ENCODE data around the gene GALNT1. TPM values are rescaled to one million over a fixed set of nuclear protein-coding genes. Genes with fewer than 3 reads are reported as not detected.

Gene GALNT1
- total RNA-seq, 4 donors from 2014 or later = 40.3 to 61.5 (median 47.7) TPM

DNA sequence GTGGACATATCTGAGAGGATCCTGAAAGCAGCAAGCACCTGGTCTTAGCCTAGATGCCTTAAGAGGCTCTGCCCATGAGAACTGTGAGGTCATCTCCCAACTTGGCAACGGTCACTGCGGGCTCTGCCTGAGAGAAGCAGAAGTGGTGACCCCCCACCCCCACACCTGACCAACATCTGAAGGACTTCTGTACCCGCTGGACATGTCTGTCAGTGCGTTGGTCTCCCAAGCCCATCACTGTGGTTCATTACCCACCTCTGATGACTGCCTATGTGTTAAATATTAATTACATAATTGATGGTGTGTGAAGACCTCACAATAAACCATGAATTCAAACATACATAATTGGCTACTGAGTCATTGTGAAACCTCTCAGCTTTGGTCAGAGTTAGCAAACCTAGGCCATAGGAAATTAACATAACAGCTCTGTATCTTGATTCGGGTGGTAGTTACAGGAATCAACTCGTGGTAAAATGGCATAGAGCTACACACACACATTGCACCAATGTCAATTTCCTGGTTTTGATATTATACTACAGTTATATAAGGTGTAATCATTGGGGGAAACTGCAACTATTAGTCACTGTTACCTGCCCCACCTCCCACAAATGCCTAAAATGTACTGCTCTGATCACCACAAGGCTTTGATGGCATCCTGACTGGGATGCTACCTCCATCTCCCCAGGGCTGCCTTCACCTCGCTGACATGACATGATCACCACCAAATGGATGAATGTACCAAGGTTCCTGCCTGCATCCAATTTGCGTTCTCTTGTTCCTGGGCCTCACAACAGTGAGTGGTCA, 4.3 kb upstream of the GALNT1 start:
- TF ChIP-seq, protein P1, sequence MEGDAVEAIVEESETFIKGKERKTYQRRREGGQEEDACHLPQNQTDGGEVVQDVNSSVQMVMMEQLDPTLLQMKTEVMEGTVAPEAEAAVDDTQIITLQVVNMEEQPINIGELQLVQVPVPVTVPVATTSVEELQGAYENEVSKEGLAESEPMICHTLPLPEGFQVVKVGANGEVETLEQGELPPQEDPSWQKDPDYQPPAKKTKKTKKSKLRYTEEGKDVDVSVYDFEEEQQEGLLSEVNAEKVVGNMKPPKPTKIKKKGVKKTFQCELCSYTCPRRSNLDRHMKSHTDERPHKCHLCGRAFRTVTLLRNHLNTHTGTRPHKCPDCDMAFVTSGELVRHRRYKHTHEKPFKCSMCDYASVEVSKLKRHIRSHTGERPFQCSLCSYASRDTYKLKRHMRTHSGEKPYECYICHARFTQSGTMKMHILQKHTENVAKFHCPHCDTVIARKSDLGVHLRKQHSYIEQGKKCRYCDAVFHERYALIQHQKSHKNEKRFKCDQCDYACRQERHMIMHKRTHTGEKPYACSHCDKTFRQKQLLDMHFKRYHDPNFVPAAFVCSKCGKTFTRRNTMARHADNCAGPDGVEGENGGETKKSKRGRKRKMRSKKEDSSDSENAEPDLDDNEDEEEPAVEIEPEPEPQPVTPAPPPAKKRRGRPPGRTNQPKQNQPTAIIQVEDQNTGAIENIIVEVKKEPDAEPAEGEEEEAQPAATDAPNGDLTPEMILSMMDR (IDR thresholded peaks at IDR 0.05; ENCODE audit: low read depth) = no peak

DNA sequence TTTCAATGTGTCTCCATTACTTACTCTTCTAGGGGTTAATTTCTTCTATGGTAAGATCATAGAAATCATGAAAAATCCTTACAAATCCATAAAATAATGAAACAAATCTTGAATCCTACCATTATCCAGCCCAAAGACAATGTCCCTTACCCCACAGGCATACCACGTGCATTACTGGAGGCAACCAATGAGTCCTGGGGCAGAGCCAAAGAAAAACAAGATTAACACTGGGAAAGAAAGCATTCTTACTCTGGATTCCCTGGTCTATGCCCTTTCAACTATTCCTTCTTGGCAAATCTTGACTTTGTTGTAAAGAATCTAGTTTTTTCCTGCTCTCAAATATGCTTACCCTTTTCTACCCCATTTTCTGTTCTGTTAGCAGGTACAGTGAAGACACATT, 3.1 kb upstream of the GALNT1 start:
- TF ChIP-seq, protein P1 (IDR thresholded peaks at IDR 0.05; ENCODE audit: low read depth) = no peak

DNA sequence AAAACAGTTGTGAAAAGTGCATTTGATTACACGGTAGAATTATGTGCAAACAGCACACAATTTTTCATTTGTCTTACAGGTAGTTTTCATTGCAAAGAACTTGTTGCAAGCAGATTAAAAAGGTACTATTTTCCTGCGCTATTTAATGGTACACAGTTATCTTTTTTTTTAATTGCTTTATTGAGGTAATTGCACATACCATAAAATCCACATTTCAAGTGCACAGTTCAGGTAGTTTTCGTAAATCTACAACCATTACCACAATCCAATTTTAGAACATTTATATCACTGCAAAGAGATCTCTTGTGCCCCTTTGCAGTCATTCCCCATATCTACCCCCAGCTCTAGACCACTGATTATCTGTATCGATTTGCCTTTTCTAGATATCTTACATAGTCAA, 2.6 kb upstream of the GALNT1 start:
- TF ChIP-seq, protein P1 (IDR thresholded peaks at IDR 0.05; ENCODE audit: low read depth) = no peak

DNA sequence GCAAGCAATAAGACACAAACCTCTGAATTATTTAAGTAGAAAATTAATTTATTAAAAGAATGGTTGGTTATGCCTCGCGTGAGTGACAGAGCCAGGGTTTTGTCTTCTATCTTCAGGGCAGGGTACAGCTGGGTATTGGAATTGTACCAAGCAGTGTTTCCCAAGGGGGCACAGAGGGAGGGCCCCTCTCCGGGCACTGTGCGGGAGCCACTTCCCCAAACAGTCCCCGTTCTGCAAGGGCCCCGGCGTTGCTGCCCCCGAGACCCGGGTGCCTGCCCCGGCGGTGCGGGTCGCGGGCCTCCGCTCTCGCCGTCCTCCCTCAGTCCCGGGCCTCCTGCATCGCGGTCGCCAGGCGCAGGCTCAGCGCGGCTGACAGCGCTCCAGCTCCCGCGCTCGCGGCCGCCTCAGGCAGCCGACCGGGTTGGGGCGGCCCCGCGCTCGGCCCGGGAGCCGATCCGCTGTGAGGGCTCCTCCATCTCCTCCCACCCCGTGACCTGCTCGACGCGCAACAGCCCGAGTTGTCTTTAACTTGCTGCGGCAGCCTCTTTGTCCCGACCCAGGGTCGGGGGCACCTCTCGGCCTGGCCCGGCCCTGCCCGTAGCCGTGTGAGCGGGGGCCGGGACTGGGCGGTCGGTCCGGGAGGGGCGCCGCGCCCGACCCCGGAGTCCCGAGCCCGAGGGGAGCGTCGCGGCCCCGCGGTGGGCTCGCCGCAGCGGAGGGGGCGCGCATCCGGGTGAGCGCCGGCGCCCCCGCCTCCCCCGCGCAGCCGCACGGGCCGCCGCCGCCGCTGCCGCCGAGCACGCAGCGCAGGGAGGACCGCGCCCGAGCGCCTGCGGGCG, 620 bp upstream of the GALNT1 start:
- TF ChIP-seq, protein P1 (IDR thresholded peaks at IDR 0.05; ENCODE audit: low read depth) = no peak

DNA sequence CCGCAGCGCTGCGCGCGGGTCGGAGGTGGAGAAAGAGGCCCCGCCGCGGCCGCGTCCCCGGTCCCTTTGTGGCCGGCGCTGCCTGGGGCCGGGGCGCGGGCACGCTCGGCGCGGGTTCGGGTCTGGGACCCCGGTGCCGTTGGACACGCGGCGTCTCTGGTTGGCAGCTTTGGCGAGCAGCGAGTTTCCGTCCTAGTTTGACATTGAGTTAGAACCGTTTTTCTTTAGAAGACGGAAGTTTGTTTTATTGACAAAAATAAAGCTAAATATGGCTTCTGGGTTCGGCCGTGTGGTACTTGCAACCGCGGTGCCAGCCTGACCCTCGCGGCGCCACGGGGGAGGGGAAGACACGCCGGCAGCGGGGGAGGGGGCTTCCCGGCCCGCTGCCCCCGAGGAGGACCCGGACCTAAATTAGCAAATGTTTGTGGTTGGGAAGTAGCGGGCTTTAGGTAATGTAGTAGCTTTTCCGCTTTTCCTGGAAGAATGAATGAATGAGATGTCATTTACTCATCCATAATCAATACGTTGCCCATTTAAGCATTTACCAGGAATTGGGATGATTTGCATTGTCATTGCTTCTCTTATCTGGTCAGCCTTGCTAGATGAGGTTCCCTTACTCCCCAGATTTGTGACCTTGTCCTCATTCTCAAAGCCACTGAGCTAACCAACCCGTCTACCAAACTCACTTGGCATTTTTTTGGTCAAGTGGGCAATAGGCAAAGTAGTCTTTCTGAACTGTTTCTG, 530 bp downstream of the GALNT1 start:
- TF ChIP-seq, protein P1 (IDR thresholded peaks at IDR 0.05; ENCODE audit: low read depth) = no peak

DNA sequence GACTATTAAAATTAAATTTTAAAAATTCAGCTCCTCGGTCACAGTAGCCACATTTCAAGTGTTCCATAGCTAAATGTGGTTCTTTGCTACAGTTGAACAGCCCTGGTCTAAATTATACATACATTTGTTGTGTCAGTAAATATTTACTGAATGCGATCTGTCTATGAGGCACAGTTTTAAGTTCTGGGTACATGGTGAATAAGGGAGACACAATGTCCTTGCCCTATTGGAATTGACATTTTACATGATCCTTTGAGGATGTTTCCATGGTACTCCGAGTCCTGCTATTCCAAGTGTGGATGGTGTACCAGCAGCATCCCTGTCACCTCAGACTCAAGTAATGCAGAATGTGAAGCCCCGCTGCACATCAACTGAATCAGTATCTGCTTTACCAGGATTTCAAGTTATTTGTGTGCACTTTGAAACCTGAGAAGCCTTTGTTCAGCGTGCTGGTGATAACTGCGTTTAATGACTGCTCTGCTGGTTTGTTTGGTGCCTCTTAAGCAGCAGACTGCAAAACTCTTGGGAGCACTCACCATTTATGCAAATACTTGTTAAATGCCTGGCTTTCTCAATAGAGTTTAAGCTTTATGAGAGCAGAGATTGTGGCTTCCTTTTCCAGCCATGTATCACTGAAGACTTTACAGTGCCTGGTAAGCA, 1.5 kb downstream of the GALNT1 start:
- TF ChIP-seq, protein P1 (IDR thresholded peaks at IDR 0.05; ENCODE audit: low read depth) = no peak
